HepG2 (cell line): ENCODE measurements around the gene AZU1. TPM values are rescaled to one million over a fixed set of nuclear protein-coding genes. Genes with fewer than 3 reads are reported as not detected.

Experiments
- ARID2 ChIP-seq: sonication (generic); formaldehyde crosslinking; IDR thresholded peaks from 2 replicates; pipeline ENCODE4 v1.8.1; 2022; ENCODE audit warnings: mild to moderate bottlenecking, missing genetic modification reagents, borderline replicate concordance
- CEBPZ ChIP-seq: IDR thresholded peaks from 2 replicates; pipeline ENCODE4 v1.6.1; 2012; ENCODE audit warnings: low read length, improper control_type of control experiment
- KDM4B ChIP-seq: sonication (generic); formaldehyde crosslinking; IDR thresholded peaks from 2 replicates; pipeline ENCODE4 v1.4.0; 2020; ENCODE audit warnings: missing genetic modification reagents
- KLF12 ChIP-seq: sonication (generic); formaldehyde crosslinking; IDR thresholded peaks from 2 replicates; pipeline ENCODE4 v1.4.0; 2020; ENCODE audit warnings: missing genetic modification reagents, borderline replicate concordance
- KLF16 ChIP-seq, 2 experiments: sonication (generic) in 1 of 2; formaldehyde crosslinking in 1 of 2; IDR thresholded peaks; 2 replicates each; pipeline versions ENCODE4 v1.6.1 to v1.8.0; 2016 to 2023; ENCODE audit warnings: missing genetic modification reagents in 2 of 2, missing compliant biosample characterization in 1 of 2
- LBX2 ChIP-seq: sonication (generic); formaldehyde crosslinking; IDR thresholded peaks from 2 replicates; pipeline ENCODE4 v1.5.0; 2020; ENCODE audit warnings: missing genetic modification reagents, mild to moderate bottlenecking, borderline replicate concordance
- NR2F2 ChIP-seq: IDR thresholded peaks from 2 replicates; pipeline ENCODE4 v1.6.1; 2012; ENCODE audit warnings: low read depth, inconsistent platforms, borderline replicate concordance
- REST ChIP-seq, 2 experiments: IDR thresholded peaks; 2 replicates each; pipeline ENCODE4 v1.6.1; 2011 to 2012; ENCODE audit warnings: low read length in 2 of 2, borderline replicate concordance in 1 of 2, low read depth in 1 of 2, mild to moderate bottlenecking in 1 of 2, moderate library complexity in 1 of 2
- ZNF646 ChIP-seq: sonication (generic); formaldehyde crosslinking; IDR thresholded peaks from 2 replicates; pipeline ENCODE4 v1.9.0; 2021; ENCODE audit warnings: mild to moderate bottlenecking, missing genetic modification reagents
- polyA plus RNA-seq, 8 experiments: library from polyadenylated mRNA; depleted of rRNA in 3 of 8; stranded (reverse) in 7 of 8; unstranded in 1 of 8; fragments of >200 nt; fragmentation: Illumina TruSeq in 4 of 8; extraction: Trizol in 4 of 8; gene quantifications; 2 replicates each; pipeline versions ENCODE4 v1.2.1 to v1.2.3, GENCODE V29; 2011 to 2016; ENCODE audit warnings: low read depth in 4 of 8, missing spikeins in 1 of 8, mixed read lengths in 1 of 8; ENCODE audit not compliant: insufficient read depth in 1 of 8
- total RNA-seq, 5 experiments: library from RNA; depleted of rRNA; stranded (reverse); fragments of >200 nt; fragmentation: Illumina TruSeq; extraction: Trizol; gene quantifications; 2 replicates each; pipeline ENCODE4 v1.2.3, GENCODE V29; 2016; ENCODE audit warnings: low read depth in 1 of 5

AZU1 gene
- total and polyA plus RNA-seq, 2 of the 13 experiments (the other 11 are each of a cell fraction or from before 2014, with no cell fraction given), result not detected

GRCh38 chr19:854549-854948 is 26.9 kb downstream of the AZU1 start (continued):
- TF ChIP-seq CEBPZ (no peak), KDM4B (CRISPR knock-in tag) (no peak), KLF16 (CRISPR knock-in tag; IDR thresholded peaks at IDR 0.05) (no peak), ARID2 (CRISPR knock-in tag) (no peak), REST (IDR thresholded peaks at IDR 0.05; ENCODE audit: borderline replicate concordance in 1 of 2, low read depth in 1 of 2, low read length in 2 of 2) (no peak), NR2F2 (no peak), KLF12 (no peak), ZNF646 (CRISPR knock-in tag) (no peak), LBX2 (CRISPR knock-in tag) (no peak)
